ENCODE data around the gene ARMS2. TPM values are rescaled to one million over a fixed set of nuclear protein-coding genes. Genes with fewer than 3 reads are reported as not detected.

The ARMS2 gene
- total RNA-seq, 2 donors from 2014 or later = not detected

DNA sequence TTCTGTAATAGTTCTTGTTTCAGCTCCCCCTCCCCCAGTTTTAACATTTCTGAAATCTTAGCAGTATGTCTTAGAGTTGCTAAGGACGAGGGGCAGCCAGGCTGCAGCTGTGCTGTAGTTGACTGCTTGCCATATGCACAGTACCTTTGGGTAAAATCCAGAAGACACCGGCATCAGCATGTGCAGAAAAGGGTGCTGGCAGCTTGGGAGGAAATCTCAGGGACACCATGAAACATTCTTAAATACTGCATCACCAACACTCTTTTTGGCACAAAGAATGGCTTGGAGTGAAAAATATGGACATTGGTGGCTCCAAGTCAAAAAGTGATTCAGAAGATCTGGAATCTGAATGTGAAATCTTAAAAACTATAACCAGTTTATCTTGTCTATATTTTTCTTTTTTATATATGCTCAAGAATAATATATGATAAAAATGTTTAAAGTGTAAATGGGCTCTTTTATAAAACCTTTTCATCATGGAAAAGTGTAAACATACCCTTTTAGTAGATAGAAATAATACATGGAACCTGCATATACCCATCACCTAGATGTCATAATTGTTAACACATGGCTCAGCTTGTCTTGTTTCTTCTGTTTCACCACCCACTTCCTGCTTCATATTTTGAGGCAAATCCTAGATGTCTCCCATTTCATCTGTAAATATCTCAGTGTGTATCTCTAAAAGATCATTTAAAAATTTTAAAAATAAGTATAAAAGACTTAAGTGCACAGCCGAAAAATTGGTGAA, 34.4 kb upstream of the ARMS2 start:
- Histone ChIP-seq H3K4me1 (no peaks in the 10 kb centered on the region), H3K27me3 (no peaks in the 10 kb centered on the region), H3K4me3 (no peak overlapping the region), H3K9ac (ENCODE audit: low read depth in 2 of 2, low read length in 2 of 2) (no peak overlapping the region), H3K36me3 (peaks cover 4% of the 10 kb centered on the region), H3K9me3 (no peaks in the 10 kb centered on the region), H3K27ac (no peak overlapping the region)
- no peak for DNase-seq
- no peak for TF ChIP-seq CTCF (IDR thresholded peaks at IDR 0.05)
- intact Hi-C loops (cut with DNase I) = no loop called here

- H3K9ac ChIP-seq (ENCODE audit: low read depth in 2 of 2, low read length in 2 of 2) = no peak overlapping the region
- H3K4me1 ChIP-seq = no peaks in the 10 kb centered on the region
- intact Hi-C loops (cut with DNase I) = no loop called here
- no peaks in the 10 kb centered on the region for H3K9me3 ChIP-seq
- TF ChIP-seq CTCF (IDR thresholded peaks at IDR 0.05) = no peak
- no peak overlapping the region for H3K4me3 ChIP-seq
- H3K36me3 ChIP-seq = peaks cover 4% of the 10 kb centered on the region
- DNase-seq = no peak
- no peak overlapping the region for H3K27ac ChIP-seq
- no peaks in the 10 kb centered on the region for H3K27me3 ChIP-seq
These were observed 33.8 kb upstream of the ARMS2 start for GRCh38 chr10:122420624-122421007.

- no peak overlapping the region for H3K4me3 ChIP-seq
- H3K4me1 ChIP-seq = no peaks in the 10 kb centered on the region
- no peaks in the 10 kb centered on the region for H3K9me3 ChIP-seq
- no peak overlapping the region for H3K9ac ChIP-seq (ENCODE audit: low read depth in 2 of 2, low read length in 2 of 2)
- DNase-seq = no peak
- H3K27ac ChIP-seq = no peak overlapping the region
- intact Hi-C loops (cut with DNase I) = no loop called here
- H3K36me3 ChIP-seq = peaks cover 4% of the 10 kb centered on the region
- H3K27me3 ChIP-seq = no peaks in the 10 kb centered on the region
- TF ChIP-seq CTCF (IDR thresholded peaks at IDR 0.05) = no peak
These were observed 33.3 kb upstream of the ARMS2 start for GRCh38 chr10:122421054-122421625.

DNA sequence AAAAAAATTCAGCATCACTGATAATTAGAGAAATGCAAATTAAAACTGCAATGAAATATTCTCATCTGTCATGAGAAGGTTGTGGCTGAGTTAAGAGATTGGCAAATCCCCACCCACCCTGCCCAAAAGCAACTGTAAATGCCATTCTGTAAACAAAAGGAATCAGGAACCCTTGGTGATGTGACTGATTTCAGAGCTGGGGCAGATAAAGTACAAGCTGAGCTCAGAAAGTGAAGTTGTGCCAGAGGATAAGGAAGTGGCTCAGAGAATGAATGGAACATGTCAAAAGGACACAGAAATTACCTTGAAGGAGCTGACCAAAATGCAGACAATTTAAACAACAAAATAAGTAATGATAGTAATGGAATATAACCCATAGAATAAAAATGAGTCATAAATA, 32.7 kb upstream of the ARMS2 start:
- H3K36me3 ChIP-seq = no peaks in the 10 kb centered on the region
- intact Hi-C loops (cut with DNase I) = no loop called here
- no peak overlapping the region for H3K9ac ChIP-seq (ENCODE audit: low read depth in 2 of 2, low read length in 2 of 2)
- H3K9me3 ChIP-seq = no peaks in the 10 kb centered on the region
- H3K27ac ChIP-seq = no peak overlapping the region
- no peak overlapping the region for H3K4me3 ChIP-seq
- TF ChIP-seq CTCF (IDR thresholded peaks at IDR 0.05) = no peak
- no peak for DNase-seq
- no peaks in the 10 kb centered on the region for H3K27me3 ChIP-seq
- H3K4me1 ChIP-seq = no peaks in the 10 kb centered on the region

GRCh38 chr10:122422266-122422989, 32.0 kb upstream of the ARMS2 start:
- H3K4me3 ChIP-seq = no peak overlapping the region
- intact Hi-C loops (cut with DNase I) = no loop called here
- no peaks in the 10 kb centered on the region for H3K4me1 ChIP-seq
- no peak overlapping the region for H3K9ac ChIP-seq (ENCODE audit: low read depth in 2 of 2, low read length in 2 of 2)
- no peak for DNase-seq
- no peak for TF ChIP-seq CTCF (IDR thresholded peaks at IDR 0.05)
- no peak overlapping the region for H3K27ac ChIP-seq
- H3K9me3 ChIP-seq = no peaks in the 10 kb centered on the region
- H3K27me3 ChIP-seq = no peaks in the 10 kb centered on the region
- no peaks in the 10 kb centered on the region for H3K36me3 ChIP-seq

All from colonic mucosa (tissue), 4 donors.